Ectodermal cell (in vitro differentiated cells): ENCODE results near the gene ERMARD.

ENCODE experiments used
- H3K27ac ChIP-seq: 2 replicates; pipeline ENCODE4 v1.7.0; 2013; ENCODE audit warnings: mild to moderate bottlenecking, low read depth, low read length; ENCODE audit not compliant: insufficient read depth, poor library complexity, severe bottlenecking
- H3K27me3 ChIP-seq: 2 replicates; pipeline ENCODE4 v1.7.0; 2013; ENCODE audit warnings: mild to moderate bottlenecking, low read length; ENCODE audit not compliant: insufficient read depth, control insufficient read depth, poor library complexity, severe bottlenecking
- H3K36me3 ChIP-seq: one replicate; pipeline ENCODE4 v1.7.0; 2013; ENCODE audit warnings: low read length; ENCODE audit not compliant: control insufficient read depth, insufficient read depth
- H3K4me1 ChIP-seq: one replicate; pipeline ENCODE4 v1.7.0; 2013; ENCODE audit warnings: low read length; ENCODE audit not compliant: control insufficient read depth, insufficient read depth
- H3K4me3 ChIP-seq: 2 replicates; pipeline ENCODE4 v1.7.0; 2013; ENCODE audit warnings: low read depth, low read length, control low read depth; ENCODE audit not compliant: insufficient read depth
- H3K9me3 ChIP-seq: 2 replicates; pipeline ENCODE4 v1.7.0; 2013; ENCODE audit warnings: mild to moderate bottlenecking, low read length, moderate library complexity; ENCODE audit not compliant: control insufficient read depth
- WGBS, 2 experiments: methylation state at CpG; one replicate each; pipeline ENCODE4 v1.1.7; 2013; ENCODE audit warnings: missing lambda C conversion rate in 2 of 2; 5-methylcytosine and 5-hydroxymethylcytosine counted together

ERMARD gene

DNA sequence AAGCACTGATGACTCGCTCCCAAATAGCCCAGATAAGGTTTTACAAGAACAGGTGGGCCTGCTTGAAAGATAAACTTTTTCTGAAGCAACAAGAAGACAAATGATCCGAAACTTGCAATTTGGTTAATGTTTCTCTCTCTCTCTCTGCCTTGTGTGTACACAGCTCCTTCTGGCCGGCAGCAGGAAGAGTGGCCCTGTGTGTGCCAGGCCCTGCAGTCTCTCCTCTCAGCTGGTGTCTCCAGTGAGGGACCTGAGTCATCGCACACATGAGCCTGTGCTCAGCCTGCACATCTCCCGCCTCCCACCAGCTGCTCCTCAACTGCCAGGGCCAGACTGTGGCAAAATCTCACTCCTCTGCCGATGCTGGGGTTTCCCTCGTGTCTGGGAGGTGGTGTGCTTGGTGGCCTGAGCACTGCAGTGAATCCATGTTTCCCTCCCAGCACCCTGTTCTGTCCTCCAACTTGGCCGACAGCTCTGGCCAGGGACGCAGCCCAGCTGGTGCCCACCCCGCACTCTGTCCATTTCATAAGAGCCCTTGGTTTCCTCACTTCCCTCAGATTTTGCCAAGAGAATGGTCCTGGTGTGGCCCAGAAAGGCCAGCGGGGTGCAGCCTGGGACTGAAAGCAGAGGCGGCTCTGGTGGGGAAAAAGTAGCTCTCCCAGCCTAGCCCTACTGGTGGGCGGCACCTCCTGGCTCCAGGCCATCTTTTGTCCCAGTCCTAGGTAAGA lies 49.4 kb downstream of the ERMARD start:
- H3K4me1 ChIP-seq, result peaks cover 22% of the 10 kb centered on the region
- peaks cover 6% of the 10 kb centered on the region for H3K27me3 ChIP-seq
- no peaks in the 10 kb centered on the region for H3K36me3 ChIP-seq
- H3K9me3 ChIP-seq, result no peaks in the 10 kb centered on the region
- no peak overlapping the region for H3K4me3 ChIP-seq
- 80 to 83% methylated on average over 13 of the region's 13 CpGs for WGBS, 2 experiments
- no peak overlapping the region for H3K27ac ChIP-seq

DNA sequence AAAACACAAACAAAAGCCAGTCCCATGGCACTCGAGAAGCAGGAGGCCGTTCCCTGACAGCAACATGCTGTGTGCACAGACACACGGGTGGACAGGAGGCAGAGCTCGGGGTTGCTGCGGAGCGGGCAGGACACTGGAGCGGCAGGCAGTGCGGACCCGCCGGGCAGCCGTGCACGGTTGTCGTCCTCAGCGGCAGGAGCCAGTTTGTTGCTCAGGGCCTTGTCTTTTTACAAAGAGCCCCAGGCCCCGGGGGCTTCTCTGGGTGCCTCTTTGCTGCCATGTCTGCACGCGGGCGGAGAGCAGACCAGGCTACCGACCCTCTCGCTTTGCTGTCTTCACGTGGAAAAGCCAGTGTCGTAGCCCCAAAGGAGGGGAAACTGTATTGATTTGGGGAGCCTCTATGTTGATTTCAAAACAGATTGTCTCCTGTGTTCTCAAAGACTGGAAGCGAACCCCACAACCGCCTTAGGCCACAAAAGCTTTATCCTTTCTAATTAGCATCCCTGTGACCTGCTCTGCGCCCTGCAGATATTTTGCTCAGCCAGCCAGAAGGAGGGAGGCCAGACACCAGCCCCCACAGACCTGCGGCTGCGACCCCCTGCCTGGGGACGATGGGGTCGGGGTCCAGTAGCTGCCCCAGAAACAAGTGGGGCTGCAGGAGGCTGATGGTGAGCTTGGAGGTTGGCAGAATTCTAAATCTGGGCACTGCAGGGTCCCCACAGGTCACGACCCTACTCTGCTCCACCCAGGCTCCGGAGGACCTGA lies 50.2 kb downstream of the ERMARD start:
- 76 to 79% methylated on average over 31 of the region's 31 CpGs for WGBS, 2 experiments
- peaks cover 7% of the 10 kb centered on the region for H3K27me3 ChIP-seq
- H3K4me1 ChIP-seq, result peaks cover 22% of the 10 kb centered on the region
- no peaks in the 10 kb centered on the region for H3K36me3 ChIP-seq
- H3K4me3 ChIP-seq, result no peak overlapping the region
- H3K9me3 ChIP-seq, result no peaks in the 10 kb centered on the region
- H3K27ac ChIP-seq, result no peak overlapping the region

DNA sequence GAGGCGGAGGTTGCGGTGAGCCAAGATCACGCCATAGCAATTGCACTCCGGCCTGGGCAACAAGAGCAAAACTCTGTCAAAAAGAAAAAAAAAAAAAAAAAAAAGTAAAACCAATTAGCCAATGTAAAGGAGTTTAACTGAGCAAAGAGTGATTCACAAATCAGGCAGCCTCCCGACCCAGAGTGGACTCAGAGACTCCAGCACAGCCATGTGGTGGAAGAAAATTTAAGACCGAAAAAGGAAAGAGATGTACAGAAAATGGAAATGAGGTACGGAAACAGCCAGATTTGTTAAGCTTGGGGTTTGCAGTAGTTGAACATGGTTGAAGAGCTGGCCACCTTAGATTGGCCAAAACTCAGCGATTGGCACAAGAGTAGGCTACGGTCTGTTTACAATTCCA lies 51.4 kb downstream of the ERMARD start:
- peaks cover 22% of the 10 kb centered on the region for H3K4me1 ChIP-seq
- H3K4me3 ChIP-seq, result no peak overlapping the region
- H3K9me3 ChIP-seq, result no peaks in the 10 kb centered on the region
- WGBS, 2 experiments, result 93 to 97% methylated on average over 9 of the region's 9 CpGs
- no peaks in the 10 kb centered on the region for H3K36me3 ChIP-seq
- peaks cover 7% of the 10 kb centered on the region for H3K27me3 ChIP-seq
- H3K27ac ChIP-seq, result no peak overlapping the region

DNA sequence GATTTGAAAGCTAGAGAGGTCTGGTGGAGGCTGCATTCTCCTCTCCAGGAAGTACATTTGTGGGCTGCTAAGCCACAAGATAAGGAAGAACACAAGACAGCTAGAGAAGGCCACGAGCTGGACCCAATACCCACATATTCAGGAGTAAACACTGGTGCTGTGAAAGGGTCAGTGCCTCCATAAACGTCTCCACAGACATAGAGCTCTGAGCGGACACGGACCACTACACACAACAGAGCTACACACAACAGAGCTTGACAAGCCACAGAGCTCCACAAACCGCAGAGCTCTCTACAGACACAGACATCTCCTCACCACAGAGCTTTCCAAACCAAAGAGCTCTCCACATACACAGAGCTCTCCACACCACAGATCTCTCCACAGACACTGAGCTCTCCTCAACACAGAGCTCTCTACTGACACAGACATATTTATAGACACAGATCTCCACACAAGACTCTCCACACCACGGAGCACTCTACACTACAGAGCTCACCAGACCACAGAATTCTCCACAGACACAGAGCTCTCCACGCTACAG lies 51.9 kb downstream of the ERMARD start:
- Histone ChIP-seq H3K4me3 (no peak overlapping the region), H3K36me3 (no peaks in the 10 kb centered on the region), H3K27ac (no peak overlapping the region), H3K27me3 (peaks cover 7% of the 10 kb centered on the region), H3K9me3 (no peaks in the 10 kb centered on the region), H3K4me1 (peaks cover 22% of the 10 kb centered on the region)
- 89 to 90% methylated on average over 7 of the region's 7 CpGs for WGBS, 2 experiments

DNA sequence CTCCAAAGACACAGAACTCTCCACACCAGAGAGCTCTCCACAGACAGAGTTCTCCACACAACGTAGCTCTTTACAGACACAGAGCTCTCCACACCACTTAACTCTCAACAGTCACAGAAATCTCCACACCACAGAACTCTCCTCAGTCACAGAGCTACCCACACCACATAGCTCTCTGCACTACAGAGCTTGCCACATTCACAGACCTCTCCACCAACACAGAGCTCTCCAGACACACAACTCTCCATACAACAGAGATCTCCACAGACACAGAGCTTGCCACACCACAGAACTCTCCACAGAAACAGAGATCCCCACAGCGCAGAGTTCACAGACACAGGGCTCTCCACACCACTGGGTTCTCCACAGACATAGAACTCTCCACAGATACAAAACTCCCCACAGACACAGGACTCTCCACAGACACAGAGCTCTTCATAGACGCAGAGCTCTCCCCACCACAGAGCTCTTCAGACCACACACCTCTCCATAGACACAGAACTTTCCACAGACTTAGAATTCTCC lies 52.5 kb downstream of the ERMARD start:
- no peak overlapping the region for H3K27ac ChIP-seq
- H3K4me1 ChIP-seq, result peaks cover 22% of the 10 kb centered on the region
- no peaks in the 10 kb centered on the region for H3K36me3 ChIP-seq
- peaks cover 7% of the 10 kb centered on the region for H3K27me3 ChIP-seq
- no peaks in the 10 kb centered on the region for H3K9me3 ChIP-seq
- 88 to 92% methylated on average over 3 of the region's 3 CpGs for WGBS, 2 experiments
- no peak overlapping the region for H3K4me3 ChIP-seq

DNA sequence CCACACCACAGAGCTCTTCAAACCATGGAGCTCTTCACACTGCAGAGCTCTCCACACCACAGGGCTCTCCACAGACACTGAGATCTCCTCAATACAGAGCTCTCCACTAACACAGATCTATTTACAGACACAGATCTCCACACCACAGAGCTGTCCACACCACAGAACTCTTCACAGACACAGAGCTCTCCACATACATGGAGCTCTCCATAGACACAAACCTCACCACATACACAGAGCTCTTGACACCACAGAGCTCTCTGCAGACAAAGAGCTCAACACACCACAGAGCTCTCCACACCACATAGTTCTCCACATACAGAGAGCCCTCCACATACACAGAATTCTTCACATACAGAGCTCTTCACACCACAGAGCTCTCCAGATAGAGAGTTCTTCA lies 53.0 kb downstream of the ERMARD start:
- Histone ChIP-seq H3K4me3 (no peak overlapping the region), H3K27me3 (peaks cover 7% of the 10 kb centered on the region), H3K27ac (no peak overlapping the region), H3K36me3 (no peaks in the 10 kb centered on the region), H3K4me1 (peaks cover 22% of the 10 kb centered on the region), H3K9me3 (no peaks in the 10 kb centered on the region)

DNA sequence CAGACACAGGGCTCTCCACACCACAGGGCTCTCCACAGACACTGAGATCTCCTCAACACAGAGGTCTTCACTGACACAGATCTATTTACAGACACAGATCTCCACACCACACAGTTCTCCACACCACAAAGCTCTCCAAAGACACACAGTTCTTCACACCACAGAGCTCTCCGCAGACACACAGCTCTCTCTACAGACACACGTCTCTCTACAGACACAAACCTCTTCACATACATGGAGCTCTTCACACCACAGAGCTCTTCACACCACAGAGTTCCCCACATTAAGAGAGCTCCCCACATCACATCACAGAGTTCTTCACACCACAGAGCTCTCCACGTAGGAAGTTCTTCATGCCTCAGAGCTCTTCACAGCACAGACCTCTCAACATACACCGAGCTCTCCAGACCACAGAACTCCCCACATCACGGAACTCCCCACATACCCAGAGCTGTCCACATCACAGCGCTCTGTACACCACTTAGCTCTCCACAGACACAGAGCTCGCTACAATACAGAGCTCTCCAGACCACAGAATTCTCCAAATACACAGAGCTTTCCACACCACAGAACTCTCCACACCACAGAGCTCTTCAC lies 53.9 kb downstream of the ERMARD start:
- Histone ChIP-seq H3K4me3 (no peak overlapping the region), H3K9me3 (no peaks in the 10 kb centered on the region), H3K27ac (no peak overlapping the region), H3K4me1 (peaks cover 22% of the 10 kb centered on the region), H3K36me3 (no peaks in the 10 kb centered on the region), H3K27me3 (peaks cover 7% of the 10 kb centered on the region)
- WGBS, 2 experiments, result 91 to 94% methylated on average over 7 of the region's 7 CpGs

DNA sequence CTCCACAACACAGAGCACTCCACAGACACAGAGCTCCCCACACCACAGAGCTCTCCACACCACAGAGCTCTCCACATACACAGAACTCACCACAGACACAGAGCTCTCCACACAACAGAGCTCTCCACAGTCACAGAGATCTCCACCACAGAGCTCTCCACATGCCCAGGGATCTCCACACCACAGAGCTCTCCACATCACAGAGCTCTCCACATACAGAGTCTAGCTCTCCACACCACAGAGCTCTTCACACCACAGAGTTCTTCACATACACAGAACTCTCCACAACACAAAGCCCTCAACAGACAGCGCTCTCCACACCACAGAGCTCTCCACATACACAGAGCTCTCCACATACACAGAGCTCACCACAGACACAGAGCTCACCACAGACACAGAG lies 55.3 kb downstream of the ERMARD start:
- no peaks in the 10 kb centered on the region for H3K9me3 ChIP-seq
- 95 to 100% methylated on average over 1 of the region's 1 CpG for WGBS, 2 experiments
- no peak overlapping the region for H3K27ac ChIP-seq
- no peaks in the 10 kb centered on the region for H3K36me3 ChIP-seq
- H3K4me3 ChIP-seq, result no peak overlapping the region
- peaks cover 7% of the 10 kb centered on the region for H3K27me3 ChIP-seq
- H3K4me1 ChIP-seq, result peaks cover 14% of the 10 kb centered on the region

DNA sequence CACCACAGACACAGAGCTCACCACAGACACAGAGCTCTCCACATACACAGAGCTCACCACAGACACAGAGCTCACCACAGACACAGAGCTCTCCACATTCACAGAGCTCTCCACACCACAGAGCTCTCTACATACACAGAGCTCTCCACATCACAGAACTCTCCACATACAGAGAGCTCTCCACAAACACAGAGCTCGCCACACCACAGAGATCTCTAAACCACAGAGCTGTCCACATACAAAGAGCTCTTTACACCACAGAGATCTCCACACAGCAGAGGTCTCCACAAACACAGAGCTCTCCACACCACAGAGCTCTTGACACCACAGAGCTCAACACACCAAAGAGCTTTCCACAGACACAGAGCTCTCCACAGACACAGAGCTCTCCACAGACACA lies 55.8 kb downstream of the ERMARD start:
- Histone ChIP-seq H3K4me1 (peaks cover 10% of the 10 kb centered on the region), H3K27ac (no peak overlapping the region), H3K27me3 (peaks cover 7% of the 10 kb centered on the region), H3K4me3 (no peak overlapping the region), H3K36me3 (no peaks in the 10 kb centered on the region), H3K9me3 (no peaks in the 10 kb centered on the region)
- WGBS, 2 experiments, result 71 to 86% methylated on average over 1 of the region's 1 CpG
